Measurements from ENCODE around the gene ZNF892. TPM values are rescaled to one million over a fixed set of nuclear protein-coding genes. Genes with fewer than 3 reads are reported as not detected.

The ZNF892 gene
- total and polyA plus RNA-seq, 2 of the 4 experiments (the other 2 are of a cell fraction), result 0.46 to 2.7 TPM

DNA sequence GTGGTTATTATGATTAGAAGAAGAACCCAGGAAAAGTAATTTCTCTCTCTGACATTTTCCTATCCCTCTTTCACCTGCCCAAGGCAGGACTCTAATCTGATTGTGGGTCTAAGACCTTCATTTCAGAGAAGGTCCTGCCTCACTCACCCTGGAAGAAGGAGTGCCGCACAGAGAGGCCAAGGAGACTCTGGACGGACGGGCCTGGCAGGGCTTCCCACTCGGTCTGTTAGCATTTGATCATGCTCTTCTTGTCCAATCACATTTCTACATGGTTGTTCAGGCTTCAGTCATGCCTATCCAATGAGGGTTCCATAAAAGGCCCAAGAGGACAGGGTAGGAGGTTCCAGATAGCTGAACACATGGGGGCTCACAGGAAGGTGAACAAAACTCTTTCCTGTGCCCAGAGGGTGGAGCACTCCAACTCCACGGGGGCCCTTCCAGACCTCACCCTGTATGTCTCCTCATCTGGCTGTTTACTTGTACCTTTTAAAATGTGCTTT lies 27.0 kb downstream of the ZNF892 start:
- in situ Hi-C loops (cut with MboI; ENCODE audit: low sequenced_read_pairs), result no loop called here

More for the DNA sequence above, 27.0 kb downstream of the ZNF892 start:
- Histone ChIP-seq H3K79me1 (ENCODE audit: low read depth in 1 of 2, low read length in 2 of 2) (no peaks in the 10 kb centered on the region), H3K27ac (ENCODE audit: insufficient read depth, low read length) (no peak overlapping the region), H3K9ac (ENCODE audit: low read depth, low read length) (no peak overlapping the region), H2AK9ac (replicated peaks; ENCODE audit: low read depth, low read length, poor library complexity) (no peak overlapping the region), H3K4me3 (ENCODE audit: insufficient read depth, low read depth, low read length) (no peak overlapping the region), H3K36me3 (ENCODE audit: control insufficient read depth, insufficient read depth, low read length) (no peaks in the 10 kb centered on the region), H3K23ac (ENCODE audit: low read depth, low read length) (no peak overlapping the region), H2BK20ac (ENCODE audit: low read depth, low read length) (no peak overlapping the region), H3K27me3 (ENCODE audit: control insufficient read depth, insufficient read depth, low read length) (no peaks in the 10 kb centered on the region), H2AFZ (replicated peaks; ENCODE audit: low read length, poor library complexity) (no peak overlapping the region), H4K20me1 (ENCODE audit: insufficient read depth, low read length) (no peaks in the 10 kb centered on the region), H3K9me1 (ENCODE audit: insufficient read depth, low read length) (no peaks in the 10 kb centered on the region), H3K4ac (ENCODE audit: low read depth, low read length) (no peak overlapping the region), H2BK120ac (ENCODE audit: low read depth, low read length) (no peak overlapping the region), H3K4me1 (ENCODE audit: control insufficient read depth, insufficient read depth, low read length) (no peaks in the 10 kb centered on the region), H3K14ac (replicated peaks; ENCODE audit: low read depth, low read length) (no peak overlapping the region), H2BK5ac (ENCODE audit: low read depth, low read length, poor library complexity, severe bottlenecking) (no peak overlapping the region), H2BK15ac (ENCODE audit: low read depth, low read length) (no peak overlapping the region), H4K91ac (ENCODE audit: insufficient read depth, low read depth, low read length) (no peak overlapping the region), H3K18ac (ENCODE audit: low read depth, low read length) (no peak overlapping the region), H4K5ac (ENCODE audit: low read depth, low read length) (no peak overlapping the region), H3K4me2 (ENCODE audit: low read depth, low read length) (no peak overlapping the region), H2AK5ac (ENCODE audit: low read depth, low read length) (no peak overlapping the region), H3K9me3 (ENCODE audit: control insufficient read depth, insufficient read depth, low read length) (no peaks in the 10 kb centered on the region; the same call in none of the 2 replicates), H3K56ac (ENCODE audit: extremely low read depth, insufficient read depth, low read length) (no peak overlapping the region), H4K8ac (ENCODE audit: low read depth in 2 of 2, low read length in 2 of 2) (no peak overlapping the region)
- intact Hi-C loops (cut with micrococcal nuclease) (loop anchor here (10.0 kb wide), 1 partner anchor 710 kb away; no protein-coding TSS in a partner anchor), dilution Hi-C loops (cut with HindIII; ENCODE audit: low sequenced_read_pairs, unreplicated experiment) (no loop called here)
- ATAC-seq (ENCODE audit: low read depth), result no peak
- BruUV-seq (replicated peaks), result no TSS peak
- ChIA-PET POLR2A (ENCODE audit: unreplicated experiment) (no interaction called here), CTCF (no interaction called here)
- no peak for TF ChIP-seq RFX5 (IDR thresholded peaks at IDR 0.05; ENCODE audit: low read depth, low read length)
- TF ChIP-seq, protein P1, sequence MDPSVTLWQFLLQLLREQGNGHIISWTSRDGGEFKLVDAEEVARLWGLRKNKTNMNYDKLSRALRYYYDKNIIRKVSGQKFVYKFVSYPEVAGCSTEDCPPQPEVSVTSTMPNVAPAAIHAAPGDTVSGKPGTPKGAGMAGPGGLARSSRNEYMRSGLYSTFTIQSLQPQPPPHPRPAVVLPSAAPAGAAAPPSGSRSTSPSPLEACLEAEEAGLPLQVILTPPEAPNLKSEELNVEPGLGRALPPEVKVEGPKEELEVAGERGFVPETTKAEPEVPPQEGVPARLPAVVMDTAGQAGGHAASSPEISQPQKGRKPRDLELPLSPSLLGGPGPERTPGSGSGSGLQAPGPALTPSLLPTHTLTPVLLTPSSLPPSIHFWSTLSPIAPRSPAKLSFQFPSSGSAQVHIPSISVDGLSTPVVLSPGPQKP (IDR thresholded peaks at IDR 0.05; ENCODE audit: borderline replicate concordance, low read depth, low read length), result no peak
- no CpG with 5 or more reads among the region's 5 CpGs for WGBS, 2 experiments (ENCODE audit: extremely low coverage in 2 of 2, insufficient read length in 1 of 2)
- DNase-seq, result no peak
